IMR-90 (cell line): ENCODE measurements around the gene CDX4. TPM values are rescaled to one million over a fixed set of nuclear protein-coding genes. Genes with fewer than 3 reads are reported as not detected.

ENCODE experiments used
- ATAC-seq: fragments of 200-7000 bp; cut with Tn5 transposase; 2 replicates; pipeline ENCODE4 v1.9.1; 2020; ENCODE audit warnings: low read depth, mild to moderate bottlenecking, moderate library complexity
- BruUV-seq: library from RNA; stranded (reverse); fragments of 400-500 nt; replicated peaks from 2 replicates; lab custom pipeline; 2021; lab: Mats Ljungman, UMichigan
- CTCF ChIA-PET: fragments of 300-600 bp; formaldehyde crosslinking; extraction: SDS; loops from one replicate; lab custom pipeline; 2021; ENCODE audit warnings: antibody characterized with exemption; lab: Yijun Ruan, JAX
- POLR2A ChIA-PET: fragments of 300-600 bp; sonication (Branson Sonifier 250); formaldehyde crosslinking; loops from one replicate; lab custom pipeline; 2022; ENCODE audit warnings: antibody characterized with exemption; ENCODE audit not compliant: unreplicated experiment; lab: Charles Lee
- DNase-seq: peaks from one replicate; pipeline ENCODE4 v3.0.0; 2013
- H2AFZ ChIP-seq: replicated peaks from 2 replicates; pipeline ENCODE3; 2013; ENCODE audit warnings: low read length, mild to moderate bottlenecking; ENCODE audit not compliant: poor library complexity
- H2AK5ac ChIP-seq: 2 replicates; pipeline ENCODE4 v1.6.1; 2013; ENCODE audit warnings: low read depth, low read length, inconsistent platforms
- H2AK9ac ChIP-seq: replicated peaks from 2 replicates; pipeline ENCODE3; 2013; ENCODE audit warnings: mild to moderate bottlenecking, low read depth, low read length, moderate library complexity; ENCODE audit not compliant: poor library complexity
- H2BK120ac ChIP-seq: 2 replicates; pipeline ENCODE4 v1.6.1; 2013; ENCODE audit warnings: low read depth, low read length, inconsistent platforms
- H2BK15ac ChIP-seq: 3 replicates; pipeline ENCODE4 v1.6.1; 2013; ENCODE audit warnings: low read depth, low read length, inconsistent platforms
- H2BK20ac ChIP-seq: 2 replicates; pipeline ENCODE4 v1.6.1; 2013; ENCODE audit warnings: low read depth, mild to moderate bottlenecking, inconsistent platforms, low read length, moderate library complexity
- H2BK5ac ChIP-seq: 2 replicates; pipeline ENCODE4 v1.6.1; 2013; ENCODE audit warnings: mild to moderate bottlenecking, low read depth, low read length, inconsistent platforms; ENCODE audit not compliant: poor library complexity, severe bottlenecking
- H3K14ac ChIP-seq: replicated peaks from 2 replicates; pipeline ENCODE4 v1.6.1; 2013; ENCODE audit warnings: low read depth, low read length, inconsistent platforms
- H3K18ac ChIP-seq: 2 replicates; pipeline ENCODE4 v1.6.1; 2013; ENCODE audit warnings: low read depth, low read length, control low read depth
- H3K23ac ChIP-seq: 2 replicates; pipeline ENCODE4 v1.6.1; 2013; ENCODE audit warnings: low read depth, low read length, inconsistent platforms
- H3K27ac ChIP-seq: 2 replicates; pipeline ENCODE4 v1.5.1; 2013; ENCODE audit warnings: mild to moderate bottlenecking, control low read depth, low read length; ENCODE audit not compliant: insufficient read depth
- H3K27me3 ChIP-seq: 2 replicates; pipeline ENCODE4 v1.6.1; 2013; ENCODE audit warnings: low read length; ENCODE audit not compliant: control insufficient read depth, insufficient read depth
- H3K36me3 ChIP-seq: 2 replicates; pipeline ENCODE4 v1.6.1; 2013; ENCODE audit warnings: low read length, mixed read lengths; ENCODE audit not compliant: control insufficient read depth, insufficient read depth
- H3K4ac ChIP-seq: 2 replicates; pipeline ENCODE4 v1.6.1; 2013; ENCODE audit warnings: low read depth, low read length, inconsistent platforms
- H3K4me1 ChIP-seq: 2 replicates; pipeline ENCODE4 v1.6.1; 2013; ENCODE audit warnings: low read length, mixed read lengths; ENCODE audit not compliant: control insufficient read depth, insufficient read depth
- H3K4me2 ChIP-seq: 2 replicates; pipeline ENCODE4 v1.6.1; 2013; ENCODE audit warnings: low read depth, mild to moderate bottlenecking, control low read depth, low read length, moderate library complexity
- H3K4me3 ChIP-seq: 2 replicates; pipeline ENCODE4 v1.5.1; 2013; ENCODE audit warnings: low read depth, mild to moderate bottlenecking, control low read depth, low read length, moderate library complexity; ENCODE audit not compliant: insufficient read depth
- H3K56ac ChIP-seq: 2 replicates; pipeline ENCODE4 v1.6.1; 2013; ENCODE audit warnings: low read length, inconsistent platforms; ENCODE audit not compliant: insufficient read depth; ENCODE audit errors: extremely low read depth
- H3K79me1 ChIP-seq, 2 experiments: 2 replicates each; pipeline ENCODE4 v1.6.1; 2013; ENCODE audit warnings: low read length in 2 of 2, inconsistent platforms in 1 of 2, low read depth in 1 of 2
- H3K9ac ChIP-seq: 2 replicates; pipeline ENCODE4 v1.6.1; 2013; ENCODE audit warnings: low read depth, low read length, control low read depth
- H3K9me1 ChIP-seq: 2 replicates; pipeline ENCODE4 v1.6.1; 2013; ENCODE audit warnings: low read length, inconsistent platforms; ENCODE audit not compliant: insufficient read depth
- H3K9me3 ChIP-seq: 2 replicates; pipeline ENCODE4 v1.6.1; 2013; ENCODE audit warnings: low read length; ENCODE audit not compliant: control insufficient read depth, insufficient read depth
- H4K20me1 ChIP-seq: 2 replicates; pipeline ENCODE4 v1.6.1; 2013; ENCODE audit warnings: low read length, inconsistent platforms; ENCODE audit not compliant: insufficient read depth
- H4K5ac ChIP-seq: 2 replicates; pipeline ENCODE4 v1.6.1; 2013; ENCODE audit warnings: mild to moderate bottlenecking, low read depth, low read length, control low read depth
- H4K8ac ChIP-seq, 2 experiments: 2 replicates each; pipeline ENCODE4 v1.6.1; 2013; ENCODE audit warnings: low read depth in 2 of 2, low read length in 2 of 2, control low read depth in 1 of 2, inconsistent platforms in 1 of 2
- H4K91ac ChIP-seq: 2 replicates; pipeline ENCODE4 v1.6.1; 2013; ENCODE audit warnings: low read depth, low read length, inconsistent platforms; ENCODE audit not compliant: insufficient read depth
- CEBPB ChIP-seq: IDR thresholded peaks from 2 replicates; pipeline ENCODE4 v1.6.1; 2012; ENCODE audit warnings: low read depth, low read length, improper control_type of control experiment
- CHD1 ChIP-seq: IDR thresholded peaks from 2 replicates; pipeline ENCODE4 v1.6.1; 2012; ENCODE audit warnings: low read depth, low read length, improper control_type of control experiment
- FOS ChIP-seq: fragments of 150-350 bp; IDR thresholded peaks from 2 replicates; pipeline ENCODE4 v1.6.1; 2016; ENCODE audit warnings: low read depth, low read length
- NFE2L2 ChIP-seq: fragments of 150-350 bp; IDR thresholded peaks from 2 replicates; pipeline ENCODE4 v1.6.1; 2016; ENCODE audit warnings: low read depth, mild to moderate bottlenecking, low read length
- RAD21 ChIP-seq: IDR thresholded peaks from 2 replicates; pipeline ENCODE4 v1.6.1; 2012; ENCODE audit warnings: low read length, improper control_type of control experiment
- RCOR1 ChIP-seq: IDR thresholded peaks from 2 replicates; pipeline ENCODE4 v1.6.1; 2012; ENCODE audit warnings: mild to moderate bottlenecking, low read length, improper control_type of control experiment; ENCODE audit not compliant: insufficient replicate concordance
- SMC3 ChIP-seq: fragments of 150-350 bp; IDR thresholded peaks from 2 replicates; pipeline ENCODE4 v1.6.1; 2016; ENCODE audit warnings: low read depth, mild to moderate bottlenecking, antibody characterized with exemption, low read length, moderate library complexity
- USF2 ChIP-seq: fragments of 150-350 bp; IDR thresholded peaks from 2 replicates; pipeline ENCODE4 v1.6.1; 2017; ENCODE audit warnings: mild to moderate bottlenecking, antibody characterized with exemption, low read length, low read depth
- WGBS, 2 experiments: methylation state at CpG; one replicate each; pipeline versions ENCODE4 v1.1.5 to v1.1.7; 2013; ENCODE audit warnings: missing lambda C conversion rate in 2 of 2; ENCODE audit not compliant: insufficient read length in 1 of 2; ENCODE audit errors: extremely low coverage in 2 of 2; 5-methylcytosine and 5-hydroxymethylcytosine counted together
- dilution Hi-C: fragments of 300-500 bp; cut with HindIII; formaldehyde crosslinking; loops from one replicate; pipeline ENCODE4 v1.14.3; 2018; ENCODE audit warnings: low sequenced_read_pairs; ENCODE audit not compliant: unreplicated experiment
- in situ Hi-C: fragments of 300-500 bp; cut with MboI; formaldehyde crosslinking; loops from 3 replicates; pipeline ENCODE4 v1.14.3; 2019; ENCODE audit warnings: low sequenced_read_pairs, inconsistent platforms, mixed read lengths
- intact Hi-C: fragments of 100-400 bp; cut with micrococcal nuclease; formaldehyde crosslinking; loops from 2 replicates; pipeline ENCODE4 v1.10.0; 2022
- polyA plus RNA-seq, 3 experiments: library from polyadenylated mRNA; depleted of rRNA; stranded (reverse); fragments of >200 nt; gene quantifications; 2 replicates each; pipeline ENCODE4 v1.2.3, GENCODE V29; 2012; ENCODE audit warnings: low replicate concordance in 1 of 3
- total RNA-seq: library from RNA; depleted of rRNA; stranded (reverse); fragments of >200 nt; gene quantifications from 2 replicates; pipeline ENCODE4 v1.2.3, GENCODE V29; 2012
- TF ChIP-seq, protein P1 (sequence below): fragments of 150-350 bp; IDR thresholded peaks from 2 replicates; pipeline ENCODE4 v1.6.1; 2016; ENCODE audit warnings: low read depth, mild to moderate bottlenecking, low read length, moderate library complexity, borderline replicate concordance
- TF ChIP-seq, protein P2 (sequence below): conservative IDR thresholded peaks from 2 replicates; pipeline ENCODE4 v1.5.1; 2012; ENCODE audit warnings: mild to moderate bottlenecking, low read depth, low read length, improper control_type of control experiment

Gene CDX4
- total and polyA plus RNA-seq, 2 of the 4 experiments (the other 2 are of a cell fraction) = not detected

GRCh38 chrX:73448379-73448778, 1.5 kb downstream of the CDX4 start:
- Histone ChIP-seq H2BK20ac (no peak overlapping the region), H3K23ac (no peak overlapping the region), H2BK15ac (no peak overlapping the region), H3K14ac (no peak overlapping the region), H4K5ac (no peak overlapping the region), H2BK5ac (no peak overlapping the region), H3K18ac (no peak overlapping the region), H3K4me3 (no peak overlapping the region), H2BK120ac (no peak overlapping the region), H4K20me1 (no peaks in the 10 kb centered on the region), H3K9ac (no peak overlapping the region), H3K9me1 (no peaks in the 10 kb centered on the region), H3K56ac (no peak overlapping the region), H3K9me3 (peaks cover 6% of the 10 kb centered on the region; the same call in 1 of the 2 replicates), H3K27me3 (peaks cover 24% of the 10 kb centered on the region), H4K8ac (no peak overlapping the region), H3K36me3 (no peaks in the 10 kb centered on the region), H2AFZ (no peak overlapping the region), H3K4ac (no peak overlapping the region), H4K91ac (no peak overlapping the region), H2AK9ac (no peak overlapping the region), H3K4me1 (no peaks in the 10 kb centered on the region), H3K79me1 (no peaks in the 10 kb centered on the region), H3K27ac (no peak overlapping the region), H3K4me2 (no peak overlapping the region), H2AK5ac (no peak overlapping the region)
- no TSS peak for BruUV-seq
- intact Hi-C loops (no loop called here), dilution Hi-C loops (no loop called here), in situ Hi-C loops (no loop called here)
- ChIA-PET POLR2A (no interaction called here), CTCF (no interaction called here)
- no CpG with 5 or more reads among the region's 20 CpGs for WGBS, 2 experiments
- TF ChIP-seq, protein P1, sequence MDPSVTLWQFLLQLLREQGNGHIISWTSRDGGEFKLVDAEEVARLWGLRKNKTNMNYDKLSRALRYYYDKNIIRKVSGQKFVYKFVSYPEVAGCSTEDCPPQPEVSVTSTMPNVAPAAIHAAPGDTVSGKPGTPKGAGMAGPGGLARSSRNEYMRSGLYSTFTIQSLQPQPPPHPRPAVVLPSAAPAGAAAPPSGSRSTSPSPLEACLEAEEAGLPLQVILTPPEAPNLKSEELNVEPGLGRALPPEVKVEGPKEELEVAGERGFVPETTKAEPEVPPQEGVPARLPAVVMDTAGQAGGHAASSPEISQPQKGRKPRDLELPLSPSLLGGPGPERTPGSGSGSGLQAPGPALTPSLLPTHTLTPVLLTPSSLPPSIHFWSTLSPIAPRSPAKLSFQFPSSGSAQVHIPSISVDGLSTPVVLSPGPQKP = no peak
- TF ChIP-seq USF2 (no peak), FOS (no peak), NFE2L2 (no peak), SMC3 (no peak), RCOR1 (no peak), CHD1 (no peak), RAD21 (no peak), CEBPB (no peak)
- TF ChIP-seq, protein P2, sequence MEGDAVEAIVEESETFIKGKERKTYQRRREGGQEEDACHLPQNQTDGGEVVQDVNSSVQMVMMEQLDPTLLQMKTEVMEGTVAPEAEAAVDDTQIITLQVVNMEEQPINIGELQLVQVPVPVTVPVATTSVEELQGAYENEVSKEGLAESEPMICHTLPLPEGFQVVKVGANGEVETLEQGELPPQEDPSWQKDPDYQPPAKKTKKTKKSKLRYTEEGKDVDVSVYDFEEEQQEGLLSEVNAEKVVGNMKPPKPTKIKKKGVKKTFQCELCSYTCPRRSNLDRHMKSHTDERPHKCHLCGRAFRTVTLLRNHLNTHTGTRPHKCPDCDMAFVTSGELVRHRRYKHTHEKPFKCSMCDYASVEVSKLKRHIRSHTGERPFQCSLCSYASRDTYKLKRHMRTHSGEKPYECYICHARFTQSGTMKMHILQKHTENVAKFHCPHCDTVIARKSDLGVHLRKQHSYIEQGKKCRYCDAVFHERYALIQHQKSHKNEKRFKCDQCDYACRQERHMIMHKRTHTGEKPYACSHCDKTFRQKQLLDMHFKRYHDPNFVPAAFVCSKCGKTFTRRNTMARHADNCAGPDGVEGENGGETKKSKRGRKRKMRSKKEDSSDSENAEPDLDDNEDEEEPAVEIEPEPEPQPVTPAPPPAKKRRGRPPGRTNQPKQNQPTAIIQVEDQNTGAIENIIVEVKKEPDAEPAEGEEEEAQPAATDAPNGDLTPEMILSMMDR = no peak
- DNase-seq = no peak
- ATAC-seq = no peak
